Activated naive CD4-positive, alpha-beta T cell treated with anti-CD3 and anti-CD28 coated beads, Interleukin-2, amount 50 U/mL, for 72 hours (primary cell): Measurements from ENCODE around the gene CD81. TPM values are rescaled to one million over a fixed set of nuclear protein-coding genes. Genes with fewer than 3 reads are reported as not detected.

Experiments
- ATAC-seq, 2 donors: fragments of 150-1000 bp; cut with Tn5 transposase; 2 replicates each; pipeline ENCODE4 v1.10.0; 2021; ENCODE audit warnings: mild to moderate bottlenecking in 2 of 2, moderate library complexity in 2 of 2
- DNase-seq, 2 donors: peaks; one replicate each; pipeline ENCODE4 v3.0.0; 2021 to 2022; ENCODE audit warnings: low spot score in 2 of 2
- H3K27ac Mint-ChIP-seq, 2 donors: one replicate each; pipeline ENCODE4 v1.8.0; 2022; ENCODE audit warnings: mild to moderate bottlenecking in 2 of 2, mixed read lengths in 2 of 2
- H3K36me3 Mint-ChIP-seq, 2 donors: one replicate each; pipeline ENCODE4 v1.8.0; 2022; ENCODE audit warnings: mixed read lengths in 2 of 2
- H3K9me3 Mint-ChIP-seq, 2 donors: one replicate each; pipeline ENCODE4 v1.8.0; 2022; ENCODE audit warnings: mixed read lengths in 2 of 2
- total RNA-seq, 2 donors: library from RNA; stranded (reverse); gene quantifications; one replicate each; pipeline ENCODE4 v1.2.3, GENCODE V29; 2022

CD81 gene
- total RNA-seq, 2 donors from 2014 or later: 107 to 142 TPM

GRCh38 chr11:2417856-2418692 is 41.0 kb downstream of the CD81 start:
- Mint-ChIP-seq H3K36me3 (no peaks in the 10 kb centered on the region), H3K27ac (no peak overlapping the region), H3K9me3 (no peaks in the 10 kb centered on the region)
- no peak for DNase-seq
- no peak for ATAC-seq

GRCh38 chr11:2418693-2419360 is 41.7 kb downstream of the CD81 start:
- Mint-ChIP-seq H3K27ac (no peak overlapping the region), H3K36me3 (no peaks in the 10 kb centered on the region), H3K9me3 (no peaks in the 10 kb centered on the region)
- no peak for ATAC-seq
- DNase-seq: no peak

- ATAC-seq (peak; percentile 54 to 59), DNase-seq (peak in 1 of 2 donors; percentile 71)
- Mint-ChIP-seq H3K9me3 (no peaks in the 10 kb centered on the region), H3K27ac (no peak overlapping the region), H3K36me3 (no peaks in the 10 kb centered on the region)
Observed at GRCh38 chr11:2419638-2420501, 42.8 kb downstream of the CD81 start.

GRCh38 chr11:2420502-2421225 is 43.6 kb downstream of the CD81 start:
- DNase-seq: peak in 1 of 2 donors; percentile 76
- Mint-ChIP-seq H3K9me3 (no peaks in the 10 kb centered on the region), H3K27ac (no peak overlapping the region), H3K36me3 (no peaks in the 10 kb centered on the region)
- peak; percentile 94 to 96 for ATAC-seq

- Mint-ChIP-seq H3K27ac (no peak overlapping the region), H3K9me3 (no peaks in the 10 kb centered on the region), H3K36me3 (no peaks in the 10 kb centered on the region)
- ATAC-seq (no peak), DNase-seq (no peak)
Observed at GRCh38 chr11:2421226-2421994, 44.3 kb downstream of the CD81 start.

- DNase-seq: no peak
- H3K36me3 Mint-ChIP-seq: no peaks in the 10 kb centered on the region
- H3K9me3 Mint-ChIP-seq: no peaks in the 10 kb centered on the region
- H3K27ac Mint-ChIP-seq: no peak overlapping the region
- ATAC-seq: no peak
Observed at GRCh38 chr11:2421996-2422395, 44.9 kb downstream of the CD81 start.

GRCh38 chr11:2422461-2423156 is 45.5 kb downstream of the CD81 start:
- Mint-ChIP-seq H3K27ac (no peak overlapping the region), H3K9me3 (no peaks in the 10 kb centered on the region), H3K36me3 (no peaks in the 10 kb centered on the region)
- ATAC-seq: no peak
- no peak for DNase-seq

- Mint-ChIP-seq H3K9me3 (no peaks in the 10 kb centered on the region), H3K27ac (no peak overlapping the region), H3K36me3 (no peaks in the 10 kb centered on the region)
- no peak for ATAC-seq
- DNase-seq: no peak
Observed at GRCh38 chr11:2423157-2424025, 46.3 kb downstream of the CD81 start.

- Mint-ChIP-seq H3K27ac (no peak overlapping the region), H3K36me3 (no peaks in the 10 kb centered on the region), H3K9me3 (no peaks in the 10 kb centered on the region)
- no peak for ATAC-seq
- DNase-seq: no peak
Observed at GRCh38 chr11:2424811-2425495, 47.8 kb downstream of the CD81 start.

- DNase-seq: no peak
- H3K27ac Mint-ChIP-seq: no peak overlapping the region
Observed at GRCh38 chr11:2425506-2425905, 48.4 kb downstream of the CD81 start.

GRCh38 chr11:2426221-2426620 is 49.1 kb downstream of the CD81 start:
- DNase-seq: no peak
- no peaks in the 10 kb centered on the region for H3K36me3 Mint-ChIP-seq
- no peak overlapping the region for H3K27ac Mint-ChIP-seq
- no peak for ATAC-seq
- H3K9me3 Mint-ChIP-seq: no peaks in the 10 kb centered on the region

More at GRCh38 chr11:2425506-2425905, 48.4 kb downstream of the CD81 start:
- no peak for ATAC-seq
- no peaks in the 10 kb centered on the region for H3K36me3 Mint-ChIP-seq
- H3K9me3 Mint-ChIP-seq: no peaks in the 10 kb centered on the region

- H3K27ac Mint-ChIP-seq: no peak overlapping the region
- ATAC-seq (no peak), DNase-seq (no peak)
- no peaks in the 10 kb centered on the region for H3K36me3 Mint-ChIP-seq
- no peaks in the 10 kb centered on the region for H3K9me3 Mint-ChIP-seq
Observed at GRCh38 chr11:2426826-2427521, 49.9 kb downstream of the CD81 start.

GRCh38 chr11:2427721-2428321 is 50.7 kb downstream of the CD81 start:
- DNase-seq (no peak), ATAC-seq (peak in 1 of 2 donors; percentile 25)
- no peaks in the 10 kb centered on the region for H3K36me3 Mint-ChIP-seq
- H3K9me3 Mint-ChIP-seq: no peaks in the 10 kb centered on the region
- H3K27ac Mint-ChIP-seq: no peak overlapping the region
